Kidney epithelial cell (primary cell): Measurements from ENCODE around the gene RYR3. TPM values are rescaled to one million over a fixed set of nuclear protein-coding genes. Genes with fewer than 3 reads are reported as not detected.
"Not testable (repeated sequence)": the region's sequence is repeated elsewhere in the genome, so short reads cannot be mapped to it uniquely, and the experiment has no call there.

Source experiments
- DNase-seq: peaks from one replicate; pipeline ENCODE4 v3.0.0-alpha.2; 2010; ENCODE audit warnings: low read depth
- H3K27me3 ChIP-seq: 2 replicates; pipeline ENCODE4 v1.6.0; 2011; ENCODE audit warnings: low read length; ENCODE audit not compliant: control insufficient read depth, insufficient read depth
- H3K36me3 ChIP-seq: 2 replicates; pipeline ENCODE4 v1.5.1; 2011; ENCODE audit warnings: low read length; ENCODE audit not compliant: control insufficient read depth, insufficient read depth
- H3K4me3 ChIP-seq: 2 replicates; pipeline ENCODE4 v1.5.1; 2011; ENCODE audit warnings: low read depth, mild to moderate bottlenecking, control low read depth, low read length
- total RNA-seq: library from RNA; depleted of rRNA; stranded (reverse); fragments of >200 nt; gene quantifications from 2 replicates; pipeline ENCODE4 v1.2.3, GENCODE V29; 2015
- TF ChIP-seq, protein P1 (sequence below): IDR thresholded peaks from 2 replicates; pipeline ENCODE4 v1.5.1; 2011; ENCODE audit warnings: mild to moderate bottlenecking, moderate library complexity, low read length, control low read depth, inconsistent platforms; ENCODE audit not compliant: insufficient read depth, poor library complexity, severe bottlenecking

Gene RYR3
- total RNA-seq, 1 donor from 2014 or later = 0.50 TPM

DNA sequence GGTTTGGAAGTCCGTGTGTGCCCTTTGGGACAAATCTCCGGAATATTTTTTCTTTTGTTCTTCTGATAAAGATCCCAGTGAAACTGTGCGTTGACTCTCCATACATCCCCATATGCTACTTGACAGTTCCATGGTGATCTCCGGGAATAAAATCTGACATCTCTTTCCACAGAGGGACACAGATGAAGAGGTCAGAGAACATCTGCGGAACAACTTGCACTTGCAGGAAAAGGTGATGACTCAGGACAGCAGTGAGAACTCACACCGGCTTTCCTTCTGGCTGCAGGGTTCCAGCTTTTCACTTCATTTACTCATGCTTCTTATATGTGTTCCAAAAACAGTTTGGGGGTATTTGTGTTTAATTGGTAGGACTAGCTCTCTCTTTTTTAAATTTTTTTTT, 500.0 kb downstream of the RYR3 start:
- Histone ChIP-seq H3K27me3 (no peaks in the 10 kb centered on the region), H3K4me3 (no peak overlapping the region), H3K36me3 (no peaks in the 10 kb centered on the region)
- DNase-seq = no peak
- TF ChIP-seq, protein P1, sequence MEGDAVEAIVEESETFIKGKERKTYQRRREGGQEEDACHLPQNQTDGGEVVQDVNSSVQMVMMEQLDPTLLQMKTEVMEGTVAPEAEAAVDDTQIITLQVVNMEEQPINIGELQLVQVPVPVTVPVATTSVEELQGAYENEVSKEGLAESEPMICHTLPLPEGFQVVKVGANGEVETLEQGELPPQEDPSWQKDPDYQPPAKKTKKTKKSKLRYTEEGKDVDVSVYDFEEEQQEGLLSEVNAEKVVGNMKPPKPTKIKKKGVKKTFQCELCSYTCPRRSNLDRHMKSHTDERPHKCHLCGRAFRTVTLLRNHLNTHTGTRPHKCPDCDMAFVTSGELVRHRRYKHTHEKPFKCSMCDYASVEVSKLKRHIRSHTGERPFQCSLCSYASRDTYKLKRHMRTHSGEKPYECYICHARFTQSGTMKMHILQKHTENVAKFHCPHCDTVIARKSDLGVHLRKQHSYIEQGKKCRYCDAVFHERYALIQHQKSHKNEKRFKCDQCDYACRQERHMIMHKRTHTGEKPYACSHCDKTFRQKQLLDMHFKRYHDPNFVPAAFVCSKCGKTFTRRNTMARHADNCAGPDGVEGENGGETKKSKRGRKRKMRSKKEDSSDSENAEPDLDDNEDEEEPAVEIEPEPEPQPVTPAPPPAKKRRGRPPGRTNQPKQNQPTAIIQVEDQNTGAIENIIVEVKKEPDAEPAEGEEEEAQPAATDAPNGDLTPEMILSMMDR = no peak

DNA sequence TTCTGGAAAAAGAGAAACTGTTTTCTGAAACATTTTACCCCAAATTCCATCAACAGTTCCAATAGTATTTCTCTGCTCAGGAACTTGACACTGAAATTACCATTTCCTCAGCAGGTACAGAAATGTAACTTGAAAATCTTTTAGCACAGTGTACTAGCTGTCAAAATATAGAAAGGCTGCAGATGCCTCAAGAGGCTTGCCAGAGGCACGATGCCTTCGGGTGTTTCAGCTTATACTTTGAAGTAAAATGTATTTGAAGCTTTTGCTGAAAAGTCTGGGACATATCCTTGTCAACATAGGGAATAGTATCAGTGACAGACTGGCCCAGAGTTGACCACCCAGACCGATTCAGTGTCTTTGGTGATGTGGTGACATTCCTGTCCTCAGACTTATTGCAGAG, 503.1 kb downstream of the RYR3 start:
- H3K27me3 ChIP-seq = no peaks in the 10 kb centered on the region
- no peak for DNase-seq

DNA sequence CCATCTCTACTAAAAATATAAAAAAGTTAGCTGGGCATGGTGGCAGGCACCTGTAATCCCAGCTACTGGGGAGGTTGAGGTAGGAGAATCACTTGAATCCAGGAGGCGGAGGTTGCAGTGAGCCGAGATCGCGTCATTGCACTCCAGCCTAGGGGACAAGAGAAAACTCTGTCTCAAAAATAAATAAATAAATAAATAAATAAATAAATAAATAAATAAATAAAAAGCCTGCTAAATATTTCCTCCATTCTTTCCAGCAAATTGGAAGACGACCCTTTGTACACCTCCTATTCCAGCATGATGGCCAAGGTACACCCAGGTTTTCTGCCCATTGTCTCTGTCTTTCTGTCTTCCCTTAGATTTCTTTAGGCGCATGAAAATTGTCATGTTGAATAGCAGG, 508.7 kb downstream of the RYR3 start:
- not testable (repeated sequence) for H3K27me3 ChIP-seq, H3K36me3 ChIP-seq, DNase-seq, H3K4me3 ChIP-seq

More for the DNA sequence above, 503.1 kb downstream of the RYR3 start:
- H3K4me3 ChIP-seq = no peak overlapping the region
- TF ChIP-seq, protein P1 = no peak
- H3K36me3 ChIP-seq = no peaks in the 10 kb centered on the region

DNA sequence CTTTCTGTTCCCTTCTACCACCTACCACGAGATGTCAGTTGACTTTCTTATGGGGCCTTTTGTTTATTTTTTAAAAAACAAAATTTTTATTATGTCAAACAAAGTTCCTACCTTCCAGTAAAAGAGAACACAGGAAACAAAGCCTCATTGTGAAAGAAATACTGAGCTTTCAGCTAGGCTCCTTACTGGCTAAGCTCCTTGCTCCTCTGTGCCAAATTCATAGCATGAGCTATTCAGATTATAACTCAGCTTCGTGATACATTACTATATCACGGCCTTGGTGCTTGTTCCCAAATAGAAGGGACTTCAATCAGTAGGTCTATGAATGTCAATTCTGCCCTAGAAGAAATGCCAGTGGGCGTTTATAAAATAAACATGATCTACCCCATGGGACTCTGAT, 511.7 kb downstream of the RYR3 start:
- DNase-seq = no peak
- TF ChIP-seq, protein P1 = no peak

DNA sequence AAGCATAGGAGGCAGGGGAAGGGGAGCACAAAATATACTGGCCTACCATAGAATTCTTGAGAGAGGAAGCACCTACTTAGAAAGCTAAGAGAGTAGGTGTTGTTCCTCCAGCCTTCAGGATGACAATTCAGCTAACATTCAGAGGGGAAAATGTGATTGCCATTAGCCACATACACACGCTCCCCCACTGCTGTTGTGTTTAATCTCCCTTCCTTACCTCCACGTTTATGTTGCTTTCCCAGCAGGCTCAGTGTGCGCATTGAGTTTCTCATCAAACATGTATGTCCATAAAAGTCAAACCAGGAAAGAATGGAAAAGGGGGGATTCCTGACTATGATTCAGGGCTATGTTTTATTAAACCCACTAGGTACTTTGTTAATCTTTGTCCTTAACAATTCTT, 512.4 kb downstream of the RYR3 start:
- TF ChIP-seq, protein P1 = no peak
- H3K36me3 ChIP-seq = no peaks in the 10 kb centered on the region
- no peaks in the 10 kb centered on the region for H3K27me3 ChIP-seq
- H3K4me3 ChIP-seq = no peak overlapping the region
- DNase-seq = no peak

More for the DNA sequence above, 511.7 kb downstream of the RYR3 start:
- Histone ChIP-seq H3K27me3 (no peaks in the 10 kb centered on the region), H3K4me3 (no peak overlapping the region), H3K36me3 (no peaks in the 10 kb centered on the region)

DNA sequence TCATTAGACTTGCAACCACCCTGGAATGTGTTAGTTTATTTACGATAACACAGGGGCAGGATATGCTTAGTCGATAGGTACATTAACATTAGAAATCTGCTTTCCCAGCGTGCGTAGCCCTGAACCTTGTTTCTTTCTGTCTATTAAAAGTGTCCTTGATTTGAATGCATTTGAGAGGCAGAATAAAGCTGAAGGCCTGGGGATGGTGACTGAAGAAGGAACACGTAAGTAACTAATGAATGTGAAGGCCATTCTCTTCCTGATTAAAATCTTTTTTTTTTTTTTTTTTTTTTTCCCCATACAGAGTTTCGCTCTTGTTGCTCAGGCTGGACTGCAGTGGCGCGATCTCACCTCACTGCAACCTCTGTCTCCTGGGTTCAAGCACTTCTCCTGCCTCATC, 514.7 kb downstream of the RYR3 start:
- no peak overlapping the region for H3K4me3 ChIP-seq
- DNase-seq = no peak
- no peaks in the 10 kb centered on the region for H3K36me3 ChIP-seq
- H3K27me3 ChIP-seq = no peaks in the 10 kb centered on the region
- TF ChIP-seq, protein P1 = no peak
